Measurements from ENCODE around the gene TRIP11.
"Not testable (repeated sequence)": the region's sequence is repeated elsewhere in the genome, so short reads cannot be mapped to it uniquely, and the experiment has no call there.

DNA sequence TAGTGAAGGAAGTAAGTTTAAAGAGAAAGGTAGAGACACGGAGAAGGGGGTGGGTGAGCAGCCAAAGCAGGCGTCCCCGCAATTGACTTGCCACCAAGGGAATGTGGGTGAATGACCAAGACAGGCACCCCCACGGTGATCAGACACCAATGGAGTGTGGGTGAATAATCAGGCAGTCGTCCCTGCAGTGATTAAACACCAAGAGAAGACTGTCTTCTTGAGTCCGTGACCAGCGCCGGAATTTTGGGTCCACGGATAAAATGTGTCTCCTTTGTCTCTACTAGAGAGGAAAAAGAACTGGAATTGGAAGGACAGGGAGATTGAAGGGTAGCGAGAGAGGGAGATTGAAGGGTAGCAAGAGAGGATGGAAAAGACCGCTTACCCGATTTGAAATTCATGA is 9.4 kb upstream of the TRIP11 start:
- not testable (repeated sequence) for TF ChIP-seq EZH2 (IDR thresholded peaks at IDR 0.05); POLR2AphosphoS5 (IDR thresholded peaks at IDR 0.05; ENCODE audit: low read depth, low read length); POLR2A (IDR thresholded peaks at IDR 0.05; ENCODE audit: borderline replicate concordance, extremely low read depth, insufficient read depth, insufficient read length); SIN3A (IDR thresholded peaks at IDR 0.05; ENCODE audit: low read depth)
- TF ChIP-seq, protein P1, sequence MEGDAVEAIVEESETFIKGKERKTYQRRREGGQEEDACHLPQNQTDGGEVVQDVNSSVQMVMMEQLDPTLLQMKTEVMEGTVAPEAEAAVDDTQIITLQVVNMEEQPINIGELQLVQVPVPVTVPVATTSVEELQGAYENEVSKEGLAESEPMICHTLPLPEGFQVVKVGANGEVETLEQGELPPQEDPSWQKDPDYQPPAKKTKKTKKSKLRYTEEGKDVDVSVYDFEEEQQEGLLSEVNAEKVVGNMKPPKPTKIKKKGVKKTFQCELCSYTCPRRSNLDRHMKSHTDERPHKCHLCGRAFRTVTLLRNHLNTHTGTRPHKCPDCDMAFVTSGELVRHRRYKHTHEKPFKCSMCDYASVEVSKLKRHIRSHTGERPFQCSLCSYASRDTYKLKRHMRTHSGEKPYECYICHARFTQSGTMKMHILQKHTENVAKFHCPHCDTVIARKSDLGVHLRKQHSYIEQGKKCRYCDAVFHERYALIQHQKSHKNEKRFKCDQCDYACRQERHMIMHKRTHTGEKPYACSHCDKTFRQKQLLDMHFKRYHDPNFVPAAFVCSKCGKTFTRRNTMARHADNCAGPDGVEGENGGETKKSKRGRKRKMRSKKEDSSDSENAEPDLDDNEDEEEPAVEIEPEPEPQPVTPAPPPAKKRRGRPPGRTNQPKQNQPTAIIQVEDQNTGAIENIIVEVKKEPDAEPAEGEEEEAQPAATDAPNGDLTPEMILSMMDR (IDR thresholded peaks at IDR 0.05 in 2 of 3, conservative IDR thresholded peaks at IDR 0.05 in 1 of 3; ENCODE audit: borderline replicate concordance in 1 of 3, insufficient read depth in 1 of 3, low read depth in 2 of 3, low read length in 2 of 3) = not testable (repeated sequence)

Measured in HCT116 (cell line).